ENCODE results near the gene HOXD9. TPM values are rescaled to one million over a fixed set of nuclear protein-coding genes. Genes with fewer than 3 reads are reported as not detected.

Gene HOXD9
- total RNA-seq, 2 experiments from 2014 or later = not detected

DNA sequence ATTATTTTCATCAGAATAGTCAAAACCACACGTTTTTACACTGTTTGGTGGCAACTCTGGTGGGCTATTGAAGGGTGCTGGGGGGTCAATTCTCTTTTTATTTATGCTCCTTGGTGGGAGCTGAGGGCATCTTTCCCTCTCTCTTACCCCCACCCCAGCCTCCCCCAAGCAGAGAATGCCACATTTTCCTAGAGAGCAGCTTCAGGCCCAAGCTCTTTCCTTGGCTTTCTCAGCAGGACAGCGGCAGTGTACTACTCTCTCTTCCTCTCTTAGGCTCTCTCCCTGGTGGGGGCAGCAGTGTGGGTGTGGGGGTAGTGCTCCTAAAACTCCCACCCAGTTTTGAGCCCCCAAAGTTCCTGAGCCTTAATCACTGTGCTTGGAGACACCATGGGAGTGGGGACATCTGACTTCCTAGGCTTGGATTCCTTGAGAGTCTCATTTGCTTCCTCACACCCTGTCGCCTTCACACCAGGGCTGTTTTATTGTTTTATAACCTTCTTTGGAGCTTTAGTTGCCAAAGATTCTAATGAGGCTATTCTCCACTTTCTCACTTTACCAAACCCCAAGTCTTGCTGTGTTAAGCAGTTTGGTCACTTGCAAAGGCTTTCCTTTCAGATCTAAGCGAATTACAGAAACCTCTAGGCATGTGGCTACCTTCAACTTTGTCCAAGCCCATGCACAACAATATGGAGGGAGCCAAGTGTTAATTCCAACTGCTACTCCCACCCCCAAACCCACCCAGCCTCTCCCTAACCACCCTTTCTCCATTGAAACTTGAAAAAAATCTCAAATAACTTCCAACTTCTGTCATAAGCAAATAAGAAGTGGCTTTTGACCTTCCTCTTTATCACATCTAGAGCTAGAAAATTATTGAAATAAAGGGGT lies 22.8 kb downstream of the HOXD9 start:
- TF ChIP-seq CTCF (conservative IDR thresholded peaks at IDR 0.05; ENCODE audit: low read length) = no peak
- no peak for TF ChIP-seq EZH2phosphoT487 (IDR thresholded peaks at IDR 0.05; ENCODE audit: borderline replicate concordance, low read depth, low read length)
- H3K4me1 ChIP-seq (ENCODE audit: insufficient read depth, low read length, poor library complexity, severe bottlenecking) = peaks cover 3% of the 10 kb centered on the region
- intact Hi-C loops (cut with micrococcal nuclease; ENCODE audit: unreplicated experiment) = no loop called here
- no peaks in the 10 kb centered on the region for H3K79me2 ChIP-seq (ENCODE audit: insufficient read depth, low read depth, low read length)
- BruUV-seq (replicated peaks) = no TSS peak
- H3K4me2 ChIP-seq (ENCODE audit: low read length) = no peak overlapping the region
- H4K20me1 ChIP-seq (ENCODE audit: insufficient read depth, low read length) = no peaks in the 10 kb centered on the region
- H2AFZ ChIP-seq (ENCODE audit: low read length) = no peak overlapping the region
- CTCF ChIA-PET (ENCODE audit: unreplicated experiment) = no interaction called here
- no peak overlapping the region for H3K27ac ChIP-seq (ENCODE audit: low read depth, low read length, poor library complexity, severe bottlenecking)
- H3K4me3 ChIP-seq (ENCODE audit: low read depth, low read length, poor library complexity, severe bottlenecking) = no peak overlapping the region
- no peaks in the 10 kb centered on the region for H3K9me2 ChIP-seq (ENCODE audit: insufficient read depth, low read length)
- POLR2A ChIA-PET = interaction anchor here (0.6 to 1.8 kb wide), 2 partner anchors 9 to 193 kb away, joined by 3 read pairs; no protein-coding TSS in a partner anchor
- H3K9me3 ChIP-seq (ENCODE audit: low read length) = no peaks in the 10 kb centered on the region
- no peaks in the 10 kb centered on the region for H3K36me3 ChIP-seq (ENCODE audit: insufficient read depth, low read length)
- no peak for DNase-seq (ENCODE audit: low spot score)

DNA sequence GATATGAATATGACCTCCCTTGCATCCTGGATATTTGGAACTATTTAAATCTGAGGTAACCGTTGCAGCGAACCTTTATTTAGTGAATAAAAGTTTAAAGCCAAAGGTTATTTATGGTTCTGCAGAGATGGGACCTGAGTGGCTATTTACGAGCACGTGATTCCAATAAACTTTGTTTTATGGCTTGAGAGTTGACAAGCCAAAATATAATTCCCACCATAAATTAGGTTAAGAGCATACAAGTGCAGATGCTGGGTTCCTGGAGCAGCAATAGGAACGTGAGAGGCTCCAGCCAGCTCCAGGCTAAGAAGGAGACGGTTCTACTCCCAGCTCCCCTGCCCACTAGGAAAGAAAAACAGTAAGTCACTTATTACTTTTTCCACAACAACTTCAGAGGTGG lies 23.6 kb downstream of the HOXD9 start:
- Histone ChIP-seq H2AFZ (ENCODE audit: low read length) (no peak overlapping the region), H3K9me2 (ENCODE audit: insufficient read depth, low read length) (no peaks in the 10 kb centered on the region), H3K4me3 (ENCODE audit: low read depth, low read length, poor library complexity, severe bottlenecking) (no peak overlapping the region), H3K27ac (ENCODE audit: low read depth, low read length, poor library complexity, severe bottlenecking) (no peak overlapping the region), H3K36me3 (ENCODE audit: insufficient read depth, low read length) (no peaks in the 10 kb centered on the region), H3K4me1 (ENCODE audit: insufficient read depth, low read length, poor library complexity, severe bottlenecking) (no peaks in the 10 kb centered on the region), H3K79me2 (ENCODE audit: insufficient read depth, low read depth, low read length) (no peaks in the 10 kb centered on the region), H4K20me1 (ENCODE audit: insufficient read depth, low read length) (no peaks in the 10 kb centered on the region), H3K4me2 (ENCODE audit: low read length) (no peak overlapping the region), H3K9me3 (ENCODE audit: low read length) (no peaks in the 10 kb centered on the region)
- TF ChIP-seq EZH2phosphoT487 (IDR thresholded peaks at IDR 0.05; ENCODE audit: borderline replicate concordance, low read depth, low read length) = no peak
- ChIA-PET CTCF (ENCODE audit: unreplicated experiment) (no interaction called here), POLR2A (no interaction called here)
- DNase-seq (ENCODE audit: low spot score) = no peak
- intact Hi-C loops (cut with micrococcal nuclease; ENCODE audit: unreplicated experiment) = no loop called here
- no TSS peak for BruUV-seq (replicated peaks)

- no peaks in the 10 kb centered on the region for H4K20me1 ChIP-seq (ENCODE audit: insufficient read depth, low read length)
- no peak overlapping the region for H3K4me2 ChIP-seq (ENCODE audit: low read length)
- H2AFZ ChIP-seq (ENCODE audit: low read length) = no peak overlapping the region
- no peaks in the 10 kb centered on the region for H3K4me1 ChIP-seq (ENCODE audit: insufficient read depth, low read length, poor library complexity, severe bottlenecking)
- no peaks in the 10 kb centered on the region for H3K9me3 ChIP-seq (ENCODE audit: low read length)
- H3K27ac ChIP-seq (ENCODE audit: low read depth, low read length, poor library complexity, severe bottlenecking) = no peak overlapping the region
- H3K4me3 ChIP-seq (ENCODE audit: low read depth, low read length, poor library complexity, severe bottlenecking) = no peak overlapping the region
- H3K79me2 ChIP-seq (ENCODE audit: insufficient read depth, low read depth, low read length) = no peaks in the 10 kb centered on the region
- CTCF ChIA-PET (ENCODE audit: unreplicated experiment) = no interaction called here
- no peaks in the 10 kb centered on the region for H3K9me2 ChIP-seq (ENCODE audit: insufficient read depth, low read length)
- DNase-seq (ENCODE audit: low spot score) = no peak
- POLR2A ChIA-PET = no interaction called here
- TF ChIP-seq CTCF (conservative IDR thresholded peaks at IDR 0.05; ENCODE audit: low read length) = no peak
- no peak for TF ChIP-seq EZH2phosphoT487 (IDR thresholded peaks at IDR 0.05; ENCODE audit: borderline replicate concordance, low read depth, low read length)
- no peaks in the 10 kb centered on the region for H3K36me3 ChIP-seq (ENCODE audit: insufficient read depth, low read length)
- intact Hi-C loops (cut with micrococcal nuclease; ENCODE audit: unreplicated experiment) = no loop called here
- BruUV-seq (replicated peaks) = no TSS peak
Observed at GRCh38 chr2:176146645-176147044, 24.1 kb downstream of the HOXD9 start.
